B cell (primary cell): ENCODE measurements around the gene DGUOK.

ENCODE experiments used
- CTCF ChIP-seq: fragments of 200-600 bp; IDR thresholded peaks from one replicate; pipeline ENCODE4 v1.8.0; 2022; ENCODE audit warnings: antibody characterized with exemption, mild to moderate bottlenecking
- EZH2 ChIP-seq: IDR thresholded peaks from 2 replicates; pipeline ENCODE4 v1.6.1; 2012; ENCODE audit warnings: borderline replicate concordance, low read depth, mild to moderate bottlenecking, moderate library complexity, low read length; ENCODE audit not compliant: insufficient read depth, poor library complexity, severe bottlenecking

- TF ChIP-seq CTCF (no peak), EZH2 (no peak)
Observed at GRCh38 chr2:73986085-73986681, 59.5 kb downstream of the DGUOK start.
